ENCODE data around the gene ELAC2. TPM values are rescaled to one million over a fixed set of nuclear protein-coding genes. Genes with fewer than 3 reads are reported as not detected.

ELAC2 gene
- total and polyA plus RNA-seq, 10 of the 15 experiments (the other 5 are each of a cell fraction or from before 2014, with no cell fraction given), result 5.1 to 146 (median 79.4) TPM

DNA sequence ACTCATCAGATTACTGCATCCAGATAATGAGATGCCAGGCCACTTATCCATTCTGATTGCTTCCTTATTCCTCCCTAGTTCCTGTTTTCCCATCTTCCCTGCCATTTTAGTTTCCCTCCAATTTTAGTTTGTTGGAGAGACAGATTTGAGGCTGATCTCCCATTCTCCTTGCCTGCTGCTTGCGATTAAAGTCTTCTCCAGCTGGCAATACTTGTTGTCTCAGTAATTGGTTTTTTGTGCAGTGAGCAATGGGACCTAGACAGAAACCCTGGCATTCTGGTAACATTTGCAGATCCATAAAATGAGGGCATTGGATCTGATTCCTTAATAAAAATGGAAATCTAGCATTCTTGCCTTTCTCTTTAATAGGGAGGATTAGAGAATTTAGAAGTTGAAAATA lies 17.6 kb upstream of the ELAC2 start:
- ChIA-PET CTCF (no interaction called here), SMC1A (ENCODE audit: uncharacterized antibody, unreplicated experiment) (no interaction called here), RAD21 (ENCODE audit: unreplicated experiment) (no interaction called here), POLR2A (no interaction called here)
- H3K9ac ChIP-seq (ENCODE audit: control insufficient read depth, insufficient read depth, low read length), result no peak overlapping the region
- BruUV-seq (replicated peaks), result no TSS peak
- ATAC-seq (no peak), DNase-seq (ENCODE audit: low read depth, low spot score) (no peak), FAIRE-seq (no peak)
- H3K4me3 ChIP-seq, result no peak overlapping the region
- H3K9me3 ChIP-seq (replicated peaks; ENCODE audit: control insufficient read depth, insufficient read depth, low read length), result no peaks in the 10 kb centered on the region; the same call in 2 of the 3 replicates
- no peak overlapping the region for H3K4me2 ChIP-seq (ENCODE audit: control insufficient read depth, insufficient read depth)
- H4K20me1 ChIP-seq (ENCODE audit: control insufficient read depth, insufficient read depth), result no peaks in the 10 kb centered on the region
- intact Hi-C loops (cut with micrococcal nuclease; ENCODE audit: unreplicated experiment) (no loop called here), in situ Hi-C loops (cut with MboI) (no loop called here)
- H3K36me3 ChIP-seq (ENCODE audit: control insufficient read depth in 2 of 2, insufficient read depth in 2 of 2, low read length in 1 of 2), result no peaks in the 10 kb centered on the region
- H3K79me2 ChIP-seq (ENCODE audit: control insufficient read depth, insufficient read depth, low read length), result no peaks in the 10 kb centered on the region
- no peak for TF ChIP-seq ASH2L (IDR thresholded peaks at IDR 0.05; ENCODE audit: borderline replicate concordance, low read depth)
- TF ChIP-seq STAT3 (IDR thresholded peaks at IDR 0.05; ENCODE audit: low read depth, low read length), result no peak
- no peak for TF ChIP-seq POLR2A (IDR thresholded peaks at IDR 0.05; ENCODE audit: low read depth, low read length)
- no peak for TF ChIP-seq NFIC (IDR thresholded peaks at IDR 0.05; ENCODE audit: low read depth, low read length)
- TF ChIP-seq NR2C1 (IDR thresholded peaks at IDR 0.05), result no peak
- TF ChIP-seq, protein P1, sequence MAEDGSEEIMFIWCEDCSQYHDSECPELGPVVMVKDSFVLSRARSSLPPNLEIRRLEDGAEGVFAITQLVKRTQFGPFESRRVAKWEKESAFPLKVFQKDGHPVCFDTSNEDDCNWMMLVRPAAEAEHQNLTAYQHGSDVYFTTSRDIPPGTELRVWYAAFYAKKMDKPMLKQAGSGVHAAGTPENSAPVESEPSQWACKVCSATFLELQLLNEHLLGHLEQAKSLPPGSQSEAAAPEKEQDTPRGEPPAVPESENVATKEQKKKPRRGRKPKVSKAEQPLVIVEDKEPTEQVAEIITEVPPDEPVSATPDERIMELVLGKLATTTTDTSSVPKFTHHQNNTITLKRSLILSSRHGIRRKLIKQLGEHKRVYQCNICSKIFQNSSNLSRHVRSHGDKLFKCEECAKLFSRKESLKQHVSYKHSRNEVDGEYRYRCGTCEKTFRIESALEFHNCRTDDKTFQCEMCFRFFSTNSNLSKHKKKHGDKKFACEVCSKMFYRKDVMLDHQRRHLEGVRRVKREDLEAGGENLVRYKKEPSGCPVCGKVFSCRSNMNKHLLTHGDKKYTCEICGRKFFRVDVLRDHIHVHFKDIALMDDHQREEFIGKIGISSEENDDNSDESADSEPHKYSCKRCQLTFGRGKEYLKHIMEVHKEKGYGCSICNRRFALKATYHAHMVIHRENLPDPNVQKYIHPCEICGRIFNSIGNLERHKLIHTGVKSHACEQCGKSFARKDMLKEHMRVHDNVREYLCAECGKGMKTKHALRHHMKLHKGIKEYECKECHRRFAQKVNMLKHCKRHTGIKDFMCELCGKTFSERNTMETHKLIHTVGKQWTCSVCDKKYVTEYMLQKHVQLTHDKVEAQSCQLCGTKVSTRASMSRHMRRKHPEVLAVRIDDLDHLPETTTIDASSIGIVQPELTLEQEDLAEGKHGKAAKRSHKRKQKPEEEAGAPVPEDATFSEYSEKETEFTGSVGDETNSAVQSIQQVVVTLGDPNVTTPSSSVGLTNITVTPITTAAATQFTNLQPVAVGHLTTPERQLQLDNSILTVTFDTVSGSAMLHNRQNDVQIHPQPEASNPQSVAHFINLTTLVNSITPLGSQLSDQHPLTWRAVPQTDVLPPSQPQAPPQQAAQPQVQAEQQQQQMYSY (CRISPR knock-in tag; IDR thresholded peaks at IDR 0.05), result no peak
- TF ChIP-seq TAF1 (IDR thresholded peaks at IDR 0.05; ENCODE audit: borderline replicate concordance, low read depth, low read length), result no peak
- TF ChIP-seq JUND (IDR thresholded peaks at IDR 0.05; ENCODE audit: low read depth, low read length), result no peak
- TF ChIP-seq EZH2 (IDR thresholded peaks at IDR 0.05; ENCODE audit: borderline replicate concordance, control insufficient read depth, low read depth, low read length), result no peak
- TF ChIP-seq KDM1A (IDR thresholded peaks at IDR 0.05; ENCODE audit: borderline replicate concordance), result no peak
- TF ChIP-seq, protein P2, sequence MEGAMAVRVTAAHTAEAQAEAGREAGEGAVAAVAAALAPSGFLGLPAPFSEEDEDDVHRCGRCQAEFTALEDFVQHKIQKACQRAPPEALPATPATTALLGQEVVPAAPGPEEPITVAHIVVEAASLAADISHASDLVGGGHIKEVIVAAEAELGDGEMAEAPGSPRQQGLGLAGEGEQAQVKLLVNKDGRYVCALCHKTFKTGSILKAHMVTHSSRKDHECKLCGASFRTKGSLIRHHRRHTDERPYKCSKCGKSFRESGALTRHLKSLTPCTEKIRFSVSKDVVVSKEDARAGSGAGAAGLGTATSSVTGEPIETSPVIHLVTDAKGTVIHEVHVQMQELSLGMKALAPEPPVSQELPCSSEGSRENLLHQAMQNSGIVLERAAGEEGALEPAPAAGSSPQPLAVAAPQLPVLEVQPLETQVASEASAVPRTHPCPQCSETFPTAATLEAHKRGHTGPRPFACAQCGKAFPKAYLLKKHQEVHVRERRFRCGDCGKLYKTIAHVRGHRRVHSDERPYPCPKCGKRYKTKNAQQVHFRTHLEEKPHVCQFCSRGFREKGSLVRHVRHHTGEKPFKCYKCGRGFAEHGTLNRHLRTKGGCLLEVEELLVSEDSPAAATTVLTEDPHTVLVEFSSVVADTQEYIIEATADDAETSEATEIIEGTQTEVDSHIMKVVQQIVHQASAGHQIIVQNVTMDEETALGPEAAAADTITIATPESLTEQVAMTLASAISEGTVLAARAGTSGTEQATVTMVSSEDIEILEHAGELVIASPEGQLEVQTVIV (IDR thresholded peaks at IDR 0.05; ENCODE audit: borderline replicate concordance, partially characterized antibody), result no peak
- TF ChIP-seq, protein P3, sequence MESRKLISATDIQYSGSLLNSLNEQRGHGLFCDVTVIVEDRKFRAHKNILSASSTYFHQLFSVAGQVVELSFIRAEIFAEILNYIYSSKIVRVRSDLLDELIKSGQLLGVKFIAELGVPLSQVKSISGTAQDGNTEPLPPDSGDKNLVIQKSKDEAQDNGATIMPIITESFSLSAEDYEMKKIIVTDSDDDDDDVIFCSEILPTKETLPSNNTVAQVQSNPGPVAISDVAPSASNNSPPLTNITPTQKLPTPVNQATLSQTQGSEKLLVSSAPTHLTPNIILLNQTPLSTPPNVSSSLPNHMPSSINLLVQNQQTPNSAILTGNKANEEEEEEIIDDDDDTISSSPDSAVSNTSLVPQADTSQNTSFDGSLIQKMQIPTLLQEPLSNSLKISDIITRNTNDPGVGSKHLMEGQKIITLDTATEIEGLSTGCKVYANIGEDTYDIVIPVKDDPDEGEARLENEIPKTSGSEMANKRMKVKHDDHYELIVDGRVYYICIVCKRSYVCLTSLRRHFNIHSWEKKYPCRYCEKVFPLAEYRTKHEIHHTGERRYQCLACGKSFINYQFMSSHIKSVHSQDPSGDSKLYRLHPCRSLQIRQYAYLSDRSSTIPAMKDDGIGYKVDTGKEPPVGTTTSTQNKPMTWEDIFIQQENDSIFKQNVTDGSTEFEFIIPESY (IDR thresholded peaks at IDR 0.05), result no peak
- no peak for TF ChIP-seq RB1 (IDR thresholded peaks at IDR 0.05; ENCODE audit: borderline replicate concordance)
- no peak for TF ChIP-seq NBN (IDR thresholded peaks at IDR 0.05)
- TF ChIP-seq ATF7 (IDR thresholded peaks at IDR 0.05; ENCODE audit: low read depth), result no peak
- TF ChIP-seq HDAC6 (IDR thresholded peaks at IDR 0.05; ENCODE audit: unreplicated experiment), result no peak
- TF ChIP-seq BRCA1 (IDR thresholded peaks at IDR 0.05; ENCODE audit: low read depth, low read length), result no peak
- TF ChIP-seq SMC3 (IDR thresholded peaks at IDR 0.05; ENCODE audit: borderline replicate concordance, low read length), result no peak
- no peak for TF ChIP-seq SRF (IDR thresholded peaks at IDR 0.05; ENCODE audit: low read depth in 2 of 2, low read length in 2 of 2)
- no peak overlapping the region for H2AFZ ChIP-seq (ENCODE audit: control insufficient read depth, low read depth, low read length)
- H3K27ac ChIP-seq (ENCODE audit: control insufficient read depth, insufficient read depth), result no peak overlapping the region
- H3K27me3 ChIP-seq (replicated peaks in 1 of 2; ENCODE audit: control insufficient read depth in 2 of 2, insufficient read depth in 2 of 2, low read length in 1 of 2), result no peaks in the 10 kb centered on the region
- 79% methylated on average over 1 of the region's 1 CpG for WGBS (ENCODE audit: insufficient coverage, insufficient replicate concordance, low lambda C conversion rate, missing lambda C conversion rate)
- H3K4me1 ChIP-seq (ENCODE audit: control insufficient read depth, insufficient read depth, low read length), result no peaks in the 10 kb centered on the region

All from GM12878 (cell line).